CD4-positive, alpha-beta T cell treated with Interleukin-10 for 1 hour (primary cell): Measurements from ENCODE around the gene HOXB1.
"Not testable (repeated sequence)": the region's sequence is repeated elsewhere in the genome, so short reads cannot be mapped to it uniquely, and the experiment has no call there.

Experiments
- DNase-seq: peaks from one replicate; pipeline ENCODE4 v3.0.0-alpha.2; 2020

HOXB1 gene

DNA sequence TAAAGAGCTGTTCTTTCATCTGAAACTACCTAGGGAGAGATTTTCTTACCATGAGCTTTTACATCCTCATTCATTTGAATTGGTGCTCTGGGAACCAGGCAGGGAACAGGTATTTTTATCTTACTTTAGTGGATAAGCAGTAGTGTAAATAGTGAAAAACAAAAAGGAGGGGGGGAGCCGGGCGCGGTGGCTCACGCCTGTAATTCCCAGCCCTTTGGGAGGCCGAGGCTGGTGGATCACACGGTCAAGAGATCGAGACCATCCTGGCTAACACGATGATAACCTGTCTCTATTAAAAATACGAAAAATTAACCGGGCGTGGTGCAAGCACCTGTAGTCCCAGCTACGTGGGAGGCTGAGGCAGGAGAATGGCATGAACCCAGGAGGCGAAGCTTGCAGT lies 41.0 kb downstream of the HOXB1 start:
- DNase-seq: no peak

- no peak for DNase-seq
Measured at GRCh38 chr17:48488548-48489106, 42.2 kb downstream of the HOXB1 start.

DNA sequence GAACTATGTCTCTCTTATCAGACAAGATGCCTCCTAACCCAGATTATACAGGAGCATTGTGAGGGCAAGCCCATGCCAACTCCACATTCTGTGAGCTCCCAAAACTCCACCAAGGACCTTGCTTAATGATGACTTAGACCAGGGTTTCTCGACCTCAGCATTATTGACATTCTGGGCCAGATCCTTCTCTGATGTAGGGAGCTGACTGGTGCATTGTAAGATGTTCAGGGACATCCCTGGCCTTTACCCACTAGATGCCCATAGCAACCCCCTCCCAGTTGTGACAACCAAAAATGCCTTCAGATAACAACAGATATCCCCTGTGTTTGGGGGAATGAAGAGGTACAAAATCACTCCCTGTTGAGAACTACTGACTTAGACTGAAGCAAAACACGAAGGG lies 43.6 kb downstream of the HOXB1 start:
- DNase-seq: no peak

GRCh38 chr17:48486557-48486956 lies 44.3 kb downstream of the HOXB1 start:
- DNase-seq: no peak

DNA sequence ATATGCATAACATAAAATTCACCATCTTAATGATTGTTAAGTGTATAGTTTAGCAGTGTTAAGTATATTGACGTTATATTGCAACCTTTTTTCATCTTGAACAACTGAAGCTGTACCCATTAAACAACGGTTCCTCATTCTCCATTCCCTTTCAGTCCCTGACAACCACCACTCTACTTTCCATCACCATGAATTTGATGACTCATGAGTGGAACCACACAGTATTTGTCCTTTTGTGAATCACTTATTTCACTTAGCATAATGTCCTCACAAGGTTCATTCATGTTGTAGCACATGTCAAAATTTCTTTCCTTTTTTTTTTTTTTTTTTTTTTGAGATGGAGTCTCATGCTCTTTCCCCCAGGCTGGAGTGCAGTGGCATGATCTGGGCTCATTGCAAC lies 46.0 kb downstream of the HOXB1 start:
- DNase-seq: no peak

DNA sequence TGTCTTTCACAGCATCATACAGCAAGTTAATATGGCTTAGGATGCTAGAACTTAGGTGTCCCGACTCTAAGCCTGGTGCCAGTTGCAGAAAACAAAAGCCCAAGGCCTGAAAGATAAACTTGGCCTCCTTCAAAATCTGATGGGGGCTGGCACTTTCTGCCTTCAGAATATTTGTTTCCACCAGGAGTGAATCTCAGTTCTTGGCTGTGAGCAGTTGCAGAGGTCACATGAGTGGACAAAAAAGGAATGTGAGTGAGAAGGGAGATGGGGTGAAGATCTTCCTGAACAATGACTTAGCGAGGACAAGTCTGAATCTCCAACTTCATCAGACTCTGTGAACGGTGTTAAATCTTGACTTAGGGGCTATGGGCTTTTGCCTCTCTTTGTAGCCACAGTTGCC lies 46.6 kb downstream of the HOXB1 start:
- DNase-seq: no peak

DNA sequence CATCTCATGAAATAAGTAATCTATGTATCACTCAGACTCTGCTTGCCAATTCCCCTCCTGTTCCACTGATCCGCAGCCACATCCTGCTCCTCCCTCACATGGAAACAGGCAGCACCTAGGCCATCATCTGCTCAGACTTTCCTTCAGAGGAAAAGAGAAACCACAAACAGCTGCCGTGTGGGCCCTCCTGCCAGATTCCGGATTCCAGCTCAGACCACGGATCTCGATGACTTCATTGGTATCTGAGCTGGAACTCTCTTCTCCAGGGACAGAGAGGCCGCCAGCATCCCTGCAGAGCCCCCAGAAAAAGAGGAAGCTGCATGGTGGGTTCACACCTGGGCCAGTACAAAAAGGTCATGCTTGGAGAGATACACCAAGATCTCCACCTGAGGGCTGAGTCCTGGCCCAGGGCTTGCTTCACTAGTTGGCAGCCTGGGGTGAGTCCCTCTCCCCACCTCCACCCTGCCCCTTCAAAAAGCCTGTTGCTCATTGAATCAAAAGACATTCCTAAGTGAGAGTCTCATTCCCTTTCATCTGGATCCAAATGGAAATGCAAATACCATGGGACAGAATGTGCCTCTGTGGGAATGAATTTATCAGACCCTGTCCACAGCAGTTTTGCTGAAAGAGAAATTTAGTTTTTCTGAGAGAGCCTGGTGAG lies 47.2 kb downstream of the HOXB1 start:
- no peak for DNase-seq

DNA sequence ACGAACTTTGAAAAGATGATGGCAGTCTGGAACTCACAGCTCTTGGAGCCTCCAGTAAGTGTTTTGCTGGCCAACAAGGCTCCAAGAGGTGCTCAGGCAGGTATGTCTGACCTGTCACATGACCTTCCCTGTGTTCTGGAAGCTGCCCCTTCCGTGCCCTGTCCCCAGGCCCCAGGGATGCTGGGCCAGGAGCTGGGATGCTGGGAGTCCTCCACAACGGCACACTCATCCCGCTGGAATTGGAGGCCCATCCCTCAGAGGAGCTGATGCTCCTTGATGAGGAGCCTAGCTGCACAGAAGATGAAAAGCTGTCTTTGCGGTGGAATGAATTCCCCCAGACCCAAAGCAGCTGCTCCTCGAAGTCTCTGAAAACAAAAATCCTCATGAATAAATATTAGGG lies 47.8 kb downstream of the HOXB1 start:
- no peak for DNase-seq

- not testable (repeated sequence) for DNase-seq
Measured at GRCh38 chr17:48482301-48482700, 48.5 kb downstream of the HOXB1 start.

GRCh38 chr17:48479014-48479402 lies 51.8 kb downstream of the HOXB1 start:
- no peak for DNase-seq
